Transverse colon (tissue), 3 donors: ENCODE results near the gene GMNN.

Experiments
- POLR2A ChIP-seq: fragments of 450-650 bp; IDR thresholded peaks from one replicate; pipeline ENCODE4 v1.6.1; 2016; ENCODE audit warnings: antibody characterized with exemption, mild to moderate bottlenecking, moderate library complexity
- POLR2AphosphoS5 ChIP-seq, 3 donors: sonication (generic); formaldehyde crosslinking; IDR thresholded peaks; one replicate each; pipeline ENCODE4 v1.6.1; 2016; ENCODE audit warnings: antibody characterized with exemption in 3 of 3

DNA sequence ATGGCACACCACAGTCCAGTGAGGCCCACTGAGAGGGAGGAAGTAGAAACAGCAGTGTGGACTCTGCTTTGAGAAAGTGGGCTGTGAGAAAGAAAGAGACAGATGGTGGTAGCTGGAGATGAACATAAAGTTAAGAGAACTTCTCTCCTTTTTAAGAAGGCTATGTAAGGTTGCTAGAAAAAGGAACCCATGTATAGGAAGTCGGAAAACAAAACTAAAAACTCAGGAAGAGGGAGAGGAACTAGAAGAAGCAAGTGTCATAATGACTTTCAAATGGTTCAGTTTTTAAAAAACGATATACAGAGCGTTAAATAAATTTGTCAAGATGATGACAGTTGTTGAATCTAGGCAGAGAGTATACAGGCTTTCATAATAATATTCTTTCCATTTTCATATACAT, 25.4 kb upstream of the GMNN start:
- TF ChIP-seq POLR2A = no peak
- TF ChIP-seq POLR2AphosphoS5 (IDR thresholded peaks at IDR 0.05) = no peak
